ENCODE results near the gene GFOD1. TPM values are rescaled to one million over a fixed set of nuclear protein-coding genes. Genes with fewer than 3 reads are reported as not detected.
A peak's percentile ranks its signal among the peaks of the same experiment; 100 is the strongest.
"Not testable (repeated sequence)": the region's sequence is repeated elsewhere in the genome, so short reads cannot be mapped to it uniquely, and the experiment has no call there.

Gene GFOD1
- total RNA-seq, 4 donors from 2014 or later, result 7.3 to 15.9 (median 12.4) TPM

GRCh38 chr6:13327691-13328075 is 159.7 kb downstream of the GFOD1 start:
- intact Hi-C loops (cut with DNase I; ENCODE audit: low total_unique reads), result no loop called here
- H3K4me3 ChIP-seq (ENCODE audit: low read depth, poor library complexity, severe bottlenecking), result peak overlapping the region; percentile 80
- 0 to 1% methylated on average over 10 of the region's 10 CpGs for WGBS, 2 donors
- TF ChIP-seq POLR2A (IDR thresholded peaks at IDR 0.05), result no peak
- TF ChIP-seq, protein P1, sequence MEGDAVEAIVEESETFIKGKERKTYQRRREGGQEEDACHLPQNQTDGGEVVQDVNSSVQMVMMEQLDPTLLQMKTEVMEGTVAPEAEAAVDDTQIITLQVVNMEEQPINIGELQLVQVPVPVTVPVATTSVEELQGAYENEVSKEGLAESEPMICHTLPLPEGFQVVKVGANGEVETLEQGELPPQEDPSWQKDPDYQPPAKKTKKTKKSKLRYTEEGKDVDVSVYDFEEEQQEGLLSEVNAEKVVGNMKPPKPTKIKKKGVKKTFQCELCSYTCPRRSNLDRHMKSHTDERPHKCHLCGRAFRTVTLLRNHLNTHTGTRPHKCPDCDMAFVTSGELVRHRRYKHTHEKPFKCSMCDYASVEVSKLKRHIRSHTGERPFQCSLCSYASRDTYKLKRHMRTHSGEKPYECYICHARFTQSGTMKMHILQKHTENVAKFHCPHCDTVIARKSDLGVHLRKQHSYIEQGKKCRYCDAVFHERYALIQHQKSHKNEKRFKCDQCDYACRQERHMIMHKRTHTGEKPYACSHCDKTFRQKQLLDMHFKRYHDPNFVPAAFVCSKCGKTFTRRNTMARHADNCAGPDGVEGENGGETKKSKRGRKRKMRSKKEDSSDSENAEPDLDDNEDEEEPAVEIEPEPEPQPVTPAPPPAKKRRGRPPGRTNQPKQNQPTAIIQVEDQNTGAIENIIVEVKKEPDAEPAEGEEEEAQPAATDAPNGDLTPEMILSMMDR (IDR thresholded peaks at IDR 0.05), result no peak
- DNase-seq (ENCODE audit: low spot score in 2 of 2), result no peak

DNA sequence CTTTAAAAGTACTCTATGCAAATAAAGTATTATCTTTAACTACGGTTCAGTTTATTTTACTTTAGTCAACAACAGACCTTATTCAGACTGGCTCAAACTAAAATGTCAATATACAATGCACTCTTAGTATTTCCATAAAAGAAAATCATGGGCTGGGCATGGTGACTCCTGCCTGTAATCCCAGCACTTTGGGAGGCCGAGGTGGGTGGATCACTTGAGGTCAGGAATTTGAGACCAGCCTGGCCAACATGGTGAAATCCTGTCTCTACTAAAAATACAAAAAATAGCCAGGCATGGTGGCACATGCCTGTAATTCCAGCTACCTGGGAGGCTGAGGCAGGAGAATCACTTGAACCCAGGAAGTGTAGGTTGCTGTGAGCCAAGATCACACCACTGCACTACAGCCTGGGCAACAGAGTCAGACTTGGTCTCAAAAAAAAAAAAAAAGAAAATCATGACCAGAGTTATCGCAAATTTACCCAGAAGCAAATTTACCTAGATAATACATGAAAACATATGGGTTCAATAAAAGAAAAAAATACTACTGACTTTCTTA is 161.3 kb downstream of the GFOD1 start:
- intact Hi-C loops (cut with DNase I; ENCODE audit: low total_unique reads); DNase-seq (ENCODE audit: low spot score in 2 of 2); H3K4me3 ChIP-seq (ENCODE audit: low read depth, poor library complexity, severe bottlenecking): not testable (repeated sequence)
- 90 to 97% methylated on average over 3 of the region's 3 CpGs for WGBS, 2 donors

DNA sequence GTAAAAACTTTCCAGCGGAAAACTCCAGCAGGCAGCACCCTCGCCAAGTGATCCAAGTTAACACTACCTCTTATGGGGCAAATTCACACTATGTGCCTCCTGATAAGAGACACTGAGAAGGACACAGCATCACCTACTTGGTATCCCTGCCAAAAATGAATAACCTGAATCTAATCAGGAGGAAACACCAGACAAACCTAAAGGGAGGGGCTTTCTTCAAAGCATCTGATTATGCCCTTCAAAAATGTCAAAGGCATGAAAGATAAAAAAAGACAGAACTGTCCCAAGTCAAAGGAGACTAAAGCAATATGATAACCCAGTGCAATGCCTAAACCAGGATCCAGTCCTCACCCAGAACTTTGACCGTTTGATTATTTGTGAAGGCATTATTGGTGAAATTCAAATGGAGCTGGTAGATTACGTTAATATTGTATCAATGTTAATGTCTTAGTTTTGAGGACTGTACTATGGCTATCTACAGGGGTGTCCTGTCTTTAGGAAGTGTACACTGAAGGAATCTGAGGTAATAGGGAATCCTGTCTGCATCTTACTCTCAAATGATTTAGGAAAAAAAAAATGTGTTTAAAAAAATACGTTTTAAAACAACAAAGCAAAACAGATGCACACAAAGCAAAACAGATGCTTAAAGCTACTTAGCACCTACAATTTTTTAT is 167.4 kb downstream of the GFOD1 start:
- TF ChIP-seq, protein P1 (IDR thresholded peaks at IDR 0.05), result no peak
- TF ChIP-seq POLR2A (IDR thresholded peaks at IDR 0.05), result no peak
- DNase-seq (ENCODE audit: low spot score in 2 of 2), result no peak
- H3K4me3 ChIP-seq (ENCODE audit: low read depth, poor library complexity, severe bottlenecking), result no peak overlapping the region
- 94 to 96% methylated on average over 5 of the region's 5 CpGs for WGBS, 2 donors
- intact Hi-C loops (cut with DNase I; ENCODE audit: low total_unique reads), result no loop called here

DNA sequence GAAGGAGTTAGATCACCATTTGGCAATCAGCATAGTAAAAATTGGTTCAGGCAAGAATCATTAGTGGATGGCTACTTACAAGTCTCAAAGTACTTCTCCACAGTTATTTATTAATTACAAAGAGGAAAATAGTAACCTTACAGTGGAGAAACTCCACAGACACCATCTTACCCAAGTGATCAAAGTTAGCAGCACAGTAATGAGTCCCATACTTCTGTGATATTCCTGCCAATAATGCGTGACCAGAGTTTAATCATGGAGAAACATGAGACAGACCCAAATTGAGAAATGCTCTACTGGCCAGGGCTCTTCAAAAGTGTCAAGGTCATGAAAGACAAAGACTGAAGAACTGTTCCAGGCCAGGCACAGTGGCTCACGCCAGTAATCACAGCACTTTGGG is 168.6 kb downstream of the GFOD1 start:
- intact Hi-C loops (cut with DNase I; ENCODE audit: low total_unique reads), result no loop called here
- WGBS, 2 donors, result 88 to 95% methylated on average over 2 of the region's 2 CpGs
- H3K4me3 ChIP-seq (ENCODE audit: low read depth, poor library complexity, severe bottlenecking), result no peak overlapping the region
- TF ChIP-seq POLR2A (IDR thresholded peaks at IDR 0.05), result no peak
- TF ChIP-seq, protein P1 (IDR thresholded peaks at IDR 0.05), result no peak
- no peak for DNase-seq (ENCODE audit: low spot score in 2 of 2)

DNA sequence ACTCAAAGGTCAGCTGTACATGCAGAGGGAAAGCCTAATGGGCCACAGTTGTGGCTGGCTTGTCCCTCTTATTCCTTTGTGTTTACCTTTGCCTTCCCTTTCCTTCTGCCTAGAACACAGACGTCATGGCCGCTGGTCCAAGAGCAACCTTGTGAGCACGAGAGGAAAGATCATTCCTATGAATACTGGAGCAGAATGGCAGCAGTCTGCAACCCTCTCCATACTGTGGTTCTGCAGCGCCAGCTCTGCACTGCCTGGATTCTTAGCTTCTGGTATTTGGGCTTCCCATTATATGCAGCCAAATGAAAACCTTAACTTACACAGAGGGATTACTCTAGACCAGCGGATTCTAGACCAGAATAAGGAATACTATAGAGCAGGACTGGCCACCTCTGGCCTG is 171.5 kb downstream of the GFOD1 start:
- TF ChIP-seq, protein P1 (IDR thresholded peaks at IDR 0.05), result no peak
- no peak for TF ChIP-seq POLR2A (IDR thresholded peaks at IDR 0.05)
- intact Hi-C loops (cut with DNase I; ENCODE audit: low total_unique reads), result no loop called here
- no peak for DNase-seq (ENCODE audit: low spot score in 2 of 2)
- 96 to 99% methylated on average over 5 of the region's 5 CpGs for WGBS, 2 donors
- no peak overlapping the region for H3K4me3 ChIP-seq (ENCODE audit: low read depth, poor library complexity, severe bottlenecking)

GRCh38 chr6:13314806-13315205 is 172.6 kb downstream of the GFOD1 start:
- no peak overlapping the region for H3K4me3 ChIP-seq (ENCODE audit: low read depth, poor library complexity, severe bottlenecking)
- DNase-seq (ENCODE audit: low spot score in 2 of 2), result no peak
- no peak for TF ChIP-seq POLR2A (IDR thresholded peaks at IDR 0.05)
- TF ChIP-seq, protein P1 (IDR thresholded peaks at IDR 0.05), result no peak
- intact Hi-C loops (cut with DNase I; ENCODE audit: low total_unique reads), result no loop called here
